ENCODE measurements around the gene APBB3. TPM values are rescaled to one million over a fixed set of nuclear protein-coding genes. Genes with fewer than 3 reads are reported as not detected.

Gene APBB3
- total RNA-seq, 1 donor from 2014 or later = 16.7 TPM

DNA sequence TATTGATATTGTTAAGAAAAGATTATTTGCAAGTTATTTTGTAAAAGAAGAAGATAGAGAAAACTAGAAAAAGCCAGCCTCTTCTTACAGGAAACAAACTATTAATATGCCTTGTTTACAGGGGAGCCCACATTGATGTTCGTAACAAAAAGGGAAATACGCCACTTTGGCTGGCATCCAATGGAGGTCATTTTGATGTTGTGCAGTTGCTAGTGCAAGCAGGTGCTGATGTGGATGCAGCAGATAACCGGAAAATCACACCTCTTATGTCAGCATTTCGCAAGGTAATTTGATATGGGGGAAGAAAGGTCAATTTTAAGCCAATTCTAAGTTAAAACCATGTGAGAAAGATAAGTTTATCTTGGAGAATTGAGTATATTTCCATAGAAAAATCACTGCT is 54.5 kb downstream of the APBB3 start:
- TF ChIP-seq, protein P1, sequence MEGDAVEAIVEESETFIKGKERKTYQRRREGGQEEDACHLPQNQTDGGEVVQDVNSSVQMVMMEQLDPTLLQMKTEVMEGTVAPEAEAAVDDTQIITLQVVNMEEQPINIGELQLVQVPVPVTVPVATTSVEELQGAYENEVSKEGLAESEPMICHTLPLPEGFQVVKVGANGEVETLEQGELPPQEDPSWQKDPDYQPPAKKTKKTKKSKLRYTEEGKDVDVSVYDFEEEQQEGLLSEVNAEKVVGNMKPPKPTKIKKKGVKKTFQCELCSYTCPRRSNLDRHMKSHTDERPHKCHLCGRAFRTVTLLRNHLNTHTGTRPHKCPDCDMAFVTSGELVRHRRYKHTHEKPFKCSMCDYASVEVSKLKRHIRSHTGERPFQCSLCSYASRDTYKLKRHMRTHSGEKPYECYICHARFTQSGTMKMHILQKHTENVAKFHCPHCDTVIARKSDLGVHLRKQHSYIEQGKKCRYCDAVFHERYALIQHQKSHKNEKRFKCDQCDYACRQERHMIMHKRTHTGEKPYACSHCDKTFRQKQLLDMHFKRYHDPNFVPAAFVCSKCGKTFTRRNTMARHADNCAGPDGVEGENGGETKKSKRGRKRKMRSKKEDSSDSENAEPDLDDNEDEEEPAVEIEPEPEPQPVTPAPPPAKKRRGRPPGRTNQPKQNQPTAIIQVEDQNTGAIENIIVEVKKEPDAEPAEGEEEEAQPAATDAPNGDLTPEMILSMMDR (IDR thresholded peaks at IDR 0.05) = no peak
- no peak for TF ChIP-seq POLR2AphosphoS5 (IDR thresholded peaks at IDR 0.05; ENCODE audit: insufficient read depth in 1 of 2, low read depth in 1 of 2)
- TF ChIP-seq POLR2A (IDR thresholded peaks at IDR 0.05) = no peak
- Histone ChIP-seq H3K27ac (no peak overlapping the region), H3K4me1 (no peaks in the 10 kb centered on the region), H3K9me3 (no peaks in the 10 kb centered on the region), H3K4me3 (no peak overlapping the region), H3K27me3 (no peaks in the 10 kb centered on the region), H3K36me3 (peaks cover 4 to 82% of the 10 kb centered on the region in 2 donors)
- DNase-seq (ENCODE audit: extremely low spot score in 2 of 2) = no peak
- intact Hi-C loops (cut with DNase I) = no loop called here

Small RNA genes within 50 kb of the gene (microRNA-seq; reads per million reads assigned to microRNA genes)
- gene MIR6831 (ENCODE audit: borderline number of aligned reads, borderline replicate concordance) = not detected

Small RNA genes within 50 kb of the gene (small RNA-seq; reads per million reads assigned to genes)
- not detected for gene RF00279
- not detected for gene RF00443

Other genes with a start within 250 kb of the APBB3 start
- gene HBEGF, start 218.0 kb downstream of the APBB3 start, total RNA-seq = 16.2 TPM
- 0.25 TPM for gene SLC4A9, start 204.4 kb downstream of the APBB3 start, total RNA-seq
- 140 TPM for gene ANKHD1, start 162.8 kb downstream of the APBB3 start, total RNA-seq
- gene EIF4EBP3, start 16.9 kb downstream of the APBB3 start, total RNA-seq = 38.1 TPM
- gene SRA1, start 7.1 kb downstream of the APBB3 start, total RNA-seq = 20.4 TPM
- gene SLC35A4, start 230 bp upstream of the APBB3 start, total RNA-seq = 21.4 TPM
- 48.4 TPM for gene CD14, start 68.6 kb upstream of the APBB3 start, total RNA-seq
- 16.5 TPM for gene TMCO6, start 74.9 kb upstream of the APBB3 start, total RNA-seq
- gene NDUFA2, start 83.0 kb upstream of the APBB3 start, total RNA-seq = 61.6 TPM
- 64.3 TPM for gene IK, start 83.2 kb upstream of the APBB3 start, total RNA-seq
- gene WDR55, start 100.3 kb upstream of the APBB3 start, total RNA-seq = 19.9 TPM
- gene DND1, start 109.0 kb upstream of the APBB3 start, total RNA-seq = 2.9 TPM
- 54.8 TPM for gene HARS1, start 126.8 kb upstream of the APBB3 start, total RNA-seq
- 46.2 TPM for gene HARS2, start 126.9 kb upstream of the APBB3 start, total RNA-seq
- gene ZMAT2, start 135.8 kb upstream of the APBB3 start, total RNA-seq = 22.6 TPM
- gene PCDHA1, start 221.5 kb upstream of the APBB3 start, total RNA-seq = not detected
- gene PCDHA2, start 230.3 kb upstream of the APBB3 start, total RNA-seq = not detected
- 0.74 TPM for gene PCDHA3, start 236.5 kb upstream of the APBB3 start, total RNA-seq
- gene PCDHA4, start 242.5 kb upstream of the APBB3 start, total RNA-seq = 2.0 TPM

Measured in vagina (tissue), 2 donors.